HG02884 (cell line): ENCODE measurements around the gene AOC1.

Experiments
- ATAC-seq: cut with Tn5 transposase; IDR thresholded peaks from one replicate; pipeline ENCODE4 v1.9.1; 2021; ENCODE audit warnings: mild to moderate bottlenecking, moderate library complexity; ENCODE audit not compliant: unreplicated experiment

AOC1 gene

DNA sequence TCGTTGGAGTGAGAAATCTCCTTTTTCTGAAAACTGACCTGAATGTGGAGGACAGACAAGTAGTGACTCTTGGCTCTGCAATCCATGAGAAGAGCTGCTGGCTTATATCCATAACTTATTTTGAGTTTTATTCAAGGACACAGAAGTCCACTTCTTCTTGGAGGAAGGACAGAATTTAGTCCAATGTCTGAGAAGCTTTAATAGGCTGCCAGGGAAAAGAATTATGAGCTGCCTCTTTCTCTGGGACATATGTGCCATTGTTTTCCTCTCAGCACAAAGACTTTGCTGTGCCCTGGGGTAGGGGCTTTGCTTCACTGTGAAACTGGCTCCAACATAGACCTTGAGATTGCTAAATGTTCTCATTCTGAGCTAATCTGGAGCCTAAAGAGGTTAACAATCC lies 20.5 kb upstream of the AOC1 start:
- no peak for ATAC-seq

DNA sequence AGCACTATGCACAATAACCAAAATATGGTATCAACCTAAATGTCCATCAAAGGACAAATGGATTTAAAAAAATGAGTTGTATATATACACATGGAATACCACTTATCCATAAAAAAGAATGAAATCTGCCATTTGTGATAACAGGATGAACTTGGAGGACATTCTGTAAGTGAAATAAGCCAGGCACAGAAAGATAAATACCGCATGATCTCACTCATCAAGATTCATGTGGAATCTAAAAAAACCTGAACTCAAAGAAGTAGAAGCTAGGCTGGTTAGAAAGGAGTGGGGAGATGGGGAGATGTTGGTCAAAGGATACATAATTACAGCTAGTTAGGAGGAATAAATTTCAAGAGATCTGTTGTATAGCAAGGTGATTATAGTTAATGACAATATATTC lies 17.3 kb upstream of the AOC1 start:
- no peak for ATAC-seq

DNA sequence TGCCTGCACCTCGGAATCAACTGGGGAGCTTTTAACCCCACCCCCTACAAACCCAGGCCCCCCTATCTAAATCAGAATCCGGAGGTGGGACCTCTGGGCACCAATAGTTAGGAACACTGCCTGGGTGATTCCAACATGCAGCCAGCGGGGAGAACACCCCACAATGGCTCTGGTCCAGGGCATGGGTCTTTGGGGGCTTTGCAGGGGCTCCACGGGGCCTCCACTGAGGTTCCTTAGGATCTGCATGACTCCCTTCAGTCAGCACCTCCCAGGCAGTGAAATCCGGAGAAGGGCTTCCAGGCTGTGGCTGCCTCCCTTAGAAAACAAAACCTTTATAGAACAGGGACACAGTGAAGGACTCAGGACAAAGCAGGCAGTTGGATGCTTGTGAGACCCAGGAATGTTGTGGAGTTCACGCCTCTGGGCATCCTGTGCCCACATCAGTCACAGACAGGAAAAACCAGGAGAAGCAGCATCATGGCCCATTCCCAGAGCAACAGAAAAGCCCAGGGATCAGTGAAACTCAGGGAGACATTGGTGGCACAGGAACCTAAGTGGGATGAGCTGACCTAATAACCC lies 16.5 kb upstream of the AOC1 start:
- no peak for ATAC-seq

DNA sequence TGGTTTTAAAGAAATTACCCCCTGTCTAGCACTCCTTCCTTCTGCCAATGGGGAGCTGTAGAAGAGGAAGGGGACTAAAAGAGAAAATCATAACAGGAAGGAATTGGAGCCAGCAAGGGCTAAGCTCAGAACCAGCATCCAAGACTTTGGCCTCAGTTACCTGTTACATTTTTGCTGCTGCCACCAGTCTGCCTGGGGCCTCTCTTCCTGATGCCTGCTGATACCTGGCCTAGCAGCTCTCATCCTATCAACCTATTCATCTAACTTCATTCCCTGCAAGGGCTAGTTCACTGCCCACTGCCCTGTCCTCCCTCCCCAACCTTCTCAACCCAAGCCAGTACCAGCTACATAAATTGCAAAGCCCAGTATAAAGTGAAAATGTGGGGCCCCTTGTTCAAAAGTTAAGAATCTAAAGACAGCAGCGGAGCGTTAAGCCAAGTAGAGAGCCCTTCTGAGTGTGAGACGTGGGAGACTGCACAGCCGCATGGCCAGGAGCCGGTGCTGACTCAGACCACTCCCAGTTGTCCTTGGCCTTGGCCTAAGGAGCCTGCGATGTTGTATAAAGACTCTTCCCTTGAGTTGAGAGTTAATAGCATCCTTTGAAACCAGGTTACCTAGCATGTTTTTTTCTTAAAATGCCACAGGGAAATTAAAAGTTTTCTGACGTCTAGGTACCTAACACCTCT lies 13.2 kb upstream of the AOC1 start:
- ATAC-seq, result no peak

DNA sequence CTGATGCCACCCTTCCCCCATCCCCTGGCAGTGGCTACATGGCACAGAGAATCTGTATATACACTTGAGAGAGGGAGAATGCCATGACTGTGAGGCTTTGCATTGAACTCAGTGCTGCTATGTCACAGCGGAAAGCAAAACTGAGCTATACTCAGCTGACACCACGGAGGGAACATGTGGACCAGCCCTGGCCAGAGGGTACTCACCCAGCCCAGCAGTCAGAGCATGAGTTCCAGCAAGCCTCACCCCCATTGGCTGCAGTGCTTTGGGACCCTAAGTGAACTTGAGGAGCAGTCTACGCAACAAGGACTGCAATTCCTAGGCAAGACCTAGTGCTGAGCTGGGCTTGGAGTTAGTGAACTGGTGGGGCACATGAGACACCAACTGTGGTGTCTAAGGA lies 10.3 kb upstream of the AOC1 start:
- no peak for ATAC-seq

DNA sequence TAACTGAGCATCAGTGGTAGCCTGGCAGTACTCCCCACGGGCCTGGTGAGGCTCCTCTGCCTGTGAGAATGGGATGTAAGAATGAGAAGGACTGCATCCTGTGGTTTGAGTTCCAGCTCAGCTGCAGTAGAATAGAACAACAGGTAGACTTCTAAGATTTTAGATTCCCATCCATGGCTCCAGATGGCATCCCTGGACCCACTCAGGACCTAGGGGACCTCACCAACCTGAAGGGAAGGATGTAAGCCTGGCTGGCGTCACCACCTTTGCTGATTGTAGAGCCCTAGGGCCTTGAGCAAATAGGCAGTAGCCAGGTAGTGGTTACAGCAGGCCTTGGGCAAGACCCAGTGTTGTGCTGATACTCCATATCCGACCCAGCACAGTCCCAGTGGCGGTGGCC lies 9.6 kb upstream of the AOC1 start:
- ATAC-seq, result no peak

DNA sequence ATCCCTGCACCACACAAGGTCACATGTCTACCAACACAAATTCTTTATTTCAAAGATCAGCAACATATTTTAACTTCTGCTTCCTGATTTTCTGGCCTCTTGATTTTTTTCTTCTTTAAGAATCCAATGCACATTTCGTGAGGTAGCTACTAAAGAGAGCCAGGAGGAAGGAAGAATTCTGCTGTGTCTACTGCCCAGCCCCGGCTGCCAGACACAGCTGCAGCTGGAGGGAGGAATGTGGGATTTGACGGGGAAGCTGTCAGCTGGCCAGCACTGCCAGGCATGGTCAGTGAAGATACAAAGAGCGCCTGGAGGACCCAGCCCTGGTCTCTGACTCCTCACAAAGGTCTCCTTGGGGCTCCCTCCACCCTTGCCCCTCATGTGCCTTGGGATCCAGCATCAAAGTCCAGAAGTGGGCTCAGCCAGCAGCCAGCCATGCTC lies 6.9 kb upstream of the AOC1 start:
- no peak for ATAC-seq

DNA sequence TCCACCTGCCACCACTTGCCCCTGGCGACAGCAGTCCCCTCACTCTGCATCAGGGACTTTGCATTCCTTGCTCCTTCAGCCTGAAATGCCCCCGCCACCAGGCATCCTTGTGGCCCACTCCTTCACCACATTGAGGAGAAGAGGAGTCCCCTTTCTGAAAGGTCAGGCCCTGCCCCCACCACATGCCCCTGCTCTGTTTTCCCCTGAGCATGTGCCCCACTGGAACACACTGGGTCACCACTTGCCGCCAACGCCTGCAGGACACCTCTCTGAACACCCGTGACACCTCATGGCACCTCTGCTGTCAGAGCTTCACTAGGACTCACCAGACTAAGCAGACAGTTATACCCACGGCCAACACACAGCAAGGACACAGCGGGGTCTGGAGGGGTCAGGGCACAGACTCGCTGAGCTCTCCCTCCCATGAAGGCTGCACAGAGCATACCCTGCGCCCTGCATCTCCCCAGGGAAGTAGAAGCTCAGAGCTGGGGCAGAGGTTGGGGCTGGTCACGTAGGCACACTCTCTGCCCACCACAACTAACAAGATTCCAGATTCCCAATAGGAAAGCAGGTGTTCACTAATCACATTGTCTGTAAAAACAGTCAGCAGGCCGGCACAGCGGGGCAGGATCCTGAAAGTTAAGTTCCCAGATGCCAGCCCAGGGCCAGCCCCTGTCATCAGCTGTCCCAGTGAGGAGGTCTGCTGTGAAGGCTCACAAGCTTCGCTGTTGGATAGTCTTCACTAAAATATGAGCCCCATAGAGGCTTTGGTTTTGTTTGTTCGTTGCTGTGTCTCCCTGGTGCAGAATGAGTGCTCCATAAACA lies 5.8 kb upstream of the AOC1 start:
- no peak for ATAC-seq

DNA sequence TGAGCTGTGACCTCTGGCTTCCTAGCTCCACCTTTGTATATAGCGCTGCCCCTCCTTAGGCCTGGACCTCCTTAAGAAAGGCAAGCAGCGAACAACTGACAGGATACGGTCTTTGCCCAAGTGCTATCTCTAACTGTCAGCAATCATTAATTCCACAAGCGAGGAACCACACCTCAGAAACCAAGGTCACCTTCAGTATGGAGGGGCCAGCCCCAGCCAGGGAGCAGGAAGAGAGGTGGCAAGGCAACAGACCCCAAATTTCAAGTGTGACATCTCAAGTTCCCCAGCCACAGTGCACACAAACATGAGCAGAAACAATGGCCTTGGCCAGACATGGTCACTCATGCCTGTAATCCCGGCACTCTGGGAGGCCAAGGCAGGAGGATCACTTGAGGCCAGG lies 4.8 kb upstream of the AOC1 start:
- no peak for ATAC-seq

DNA sequence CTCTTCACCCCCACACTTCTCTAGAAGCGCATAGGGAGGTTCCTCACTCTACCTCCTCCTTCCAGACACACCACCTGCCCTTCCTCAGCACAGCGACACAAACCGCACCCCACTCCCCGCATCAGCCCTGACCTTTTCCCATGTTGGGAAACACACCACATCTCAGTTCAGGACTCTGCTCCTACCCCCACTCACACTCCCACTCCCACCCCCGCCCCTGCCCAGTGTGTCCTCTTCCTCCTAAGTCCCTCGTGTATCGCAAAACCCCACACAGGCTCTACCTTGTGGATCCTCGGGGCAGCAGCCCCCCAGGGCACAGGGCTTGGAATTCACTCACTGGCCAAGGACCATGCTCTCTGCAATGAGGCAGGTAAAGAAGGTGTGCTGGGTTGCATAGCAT lies 4.2 kb upstream of the AOC1 start:
- ATAC-seq, result no peak

DNA sequence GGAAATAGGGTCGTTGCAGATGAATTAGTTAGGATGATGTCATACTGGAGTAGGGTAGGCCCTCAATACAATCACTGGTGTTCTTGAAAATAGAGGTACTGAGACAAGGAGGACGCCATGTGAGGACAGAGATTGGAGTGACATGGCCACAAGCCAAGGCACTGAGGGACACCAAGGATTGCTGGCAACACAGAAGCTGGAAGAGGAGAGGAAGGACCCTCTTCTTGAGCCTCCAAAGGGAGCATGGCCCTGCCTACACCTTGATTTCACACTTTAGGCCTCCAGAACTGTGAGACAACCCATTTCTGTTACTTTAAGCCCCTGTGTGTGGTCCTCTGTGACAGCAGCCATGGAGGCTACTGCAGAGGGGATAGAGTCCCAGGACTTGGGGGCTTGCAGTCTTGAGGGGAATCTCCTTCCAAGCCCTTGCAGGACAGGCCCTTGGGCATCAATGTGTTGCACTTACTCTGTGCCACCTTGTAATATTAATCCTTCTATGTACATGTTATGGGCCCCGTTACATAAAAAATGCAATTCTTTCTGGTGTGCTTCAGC lies 3.7 kb upstream of the AOC1 start:
- ATAC-seq, result no peak

DNA sequence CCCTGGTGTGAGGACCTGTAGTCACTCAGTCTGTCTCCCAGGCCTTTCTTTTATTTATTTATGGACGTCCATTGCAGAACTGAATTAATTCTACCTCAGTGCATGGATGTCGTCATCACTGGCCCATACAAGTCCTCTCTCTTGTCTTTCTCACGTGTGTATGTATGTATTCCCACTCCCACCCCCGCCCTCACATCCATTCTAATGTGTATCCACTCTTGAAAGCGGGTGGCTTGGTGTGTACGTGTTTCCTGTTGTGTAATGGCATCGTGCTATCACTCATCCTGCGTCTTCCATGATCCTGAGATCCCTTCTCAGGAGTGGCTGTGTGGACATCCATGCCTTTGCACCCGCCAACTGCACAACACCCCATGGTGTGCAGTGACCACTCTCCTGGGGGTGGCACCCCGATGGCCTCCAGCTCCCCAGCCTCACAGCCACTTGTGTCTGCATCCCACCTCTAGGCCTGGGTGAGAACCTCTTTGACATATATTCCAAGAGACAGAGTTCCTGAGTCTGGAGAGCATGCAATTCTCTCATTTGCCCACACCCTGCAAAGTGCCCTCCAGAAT lies 3.0 kb upstream of the AOC1 start:
- no peak for ATAC-seq

DNA sequence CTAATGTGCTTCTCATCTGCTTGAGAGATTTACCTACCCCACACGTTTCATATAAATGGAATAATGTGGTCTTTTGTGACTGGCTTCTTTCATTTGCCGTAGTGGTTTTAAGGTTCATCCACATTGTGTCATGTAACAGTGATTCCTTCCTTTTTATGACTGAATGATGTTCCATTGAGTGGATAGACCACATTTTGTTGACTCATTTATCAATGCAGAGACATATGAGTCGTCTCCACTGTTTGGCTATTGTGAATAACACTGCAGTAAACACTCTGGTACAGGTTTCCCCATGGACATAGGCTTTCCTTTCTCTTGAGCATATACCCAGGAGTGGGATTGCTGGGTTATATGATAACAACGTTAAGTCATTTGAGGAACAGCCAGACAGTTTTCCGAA lies 2.0 kb upstream of the AOC1 start:
- no peak for ATAC-seq

DNA sequence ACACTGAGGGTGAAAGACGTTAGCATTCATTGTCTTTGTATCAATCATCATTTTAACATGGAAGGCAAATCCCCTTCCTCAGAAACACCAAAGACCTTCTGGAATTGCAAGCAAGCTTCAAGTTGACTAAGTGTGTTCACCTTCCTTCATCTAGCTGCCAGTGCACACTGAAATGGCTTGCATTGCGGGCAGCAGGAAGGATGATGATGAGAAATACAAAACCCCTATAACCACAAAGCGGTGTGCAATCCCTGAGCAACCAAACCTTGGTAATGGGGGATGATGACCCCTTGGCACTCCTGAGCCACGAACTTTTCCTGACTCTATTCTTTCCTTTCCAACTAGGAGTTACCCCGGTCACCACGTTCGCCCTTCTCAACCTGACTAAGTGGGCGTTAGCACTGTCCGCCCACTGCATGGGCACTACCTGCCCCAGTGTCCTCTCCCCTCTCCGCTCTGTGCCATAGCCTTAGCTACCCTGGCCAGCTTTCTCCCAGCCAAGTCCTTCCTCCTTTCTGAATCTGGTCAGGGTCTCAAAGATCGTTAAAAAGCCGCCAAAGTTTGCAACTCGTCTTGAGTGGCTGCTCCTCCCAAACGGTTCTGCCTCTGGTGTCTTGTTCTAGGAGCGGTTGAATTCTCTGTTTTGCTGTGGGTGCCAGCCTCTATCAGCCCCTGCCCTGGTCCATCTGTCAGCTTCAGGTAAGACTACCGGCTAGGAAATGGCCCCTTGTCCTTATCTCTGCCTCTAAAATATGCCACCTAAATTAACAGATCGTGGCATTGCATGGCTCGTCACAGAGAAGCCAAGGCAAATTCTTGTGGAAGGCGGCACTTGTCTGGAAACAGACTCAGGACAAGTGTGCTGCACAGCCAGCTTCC lies 586 bp upstream of the AOC1 start:
- no peak for ATAC-seq

DNA sequence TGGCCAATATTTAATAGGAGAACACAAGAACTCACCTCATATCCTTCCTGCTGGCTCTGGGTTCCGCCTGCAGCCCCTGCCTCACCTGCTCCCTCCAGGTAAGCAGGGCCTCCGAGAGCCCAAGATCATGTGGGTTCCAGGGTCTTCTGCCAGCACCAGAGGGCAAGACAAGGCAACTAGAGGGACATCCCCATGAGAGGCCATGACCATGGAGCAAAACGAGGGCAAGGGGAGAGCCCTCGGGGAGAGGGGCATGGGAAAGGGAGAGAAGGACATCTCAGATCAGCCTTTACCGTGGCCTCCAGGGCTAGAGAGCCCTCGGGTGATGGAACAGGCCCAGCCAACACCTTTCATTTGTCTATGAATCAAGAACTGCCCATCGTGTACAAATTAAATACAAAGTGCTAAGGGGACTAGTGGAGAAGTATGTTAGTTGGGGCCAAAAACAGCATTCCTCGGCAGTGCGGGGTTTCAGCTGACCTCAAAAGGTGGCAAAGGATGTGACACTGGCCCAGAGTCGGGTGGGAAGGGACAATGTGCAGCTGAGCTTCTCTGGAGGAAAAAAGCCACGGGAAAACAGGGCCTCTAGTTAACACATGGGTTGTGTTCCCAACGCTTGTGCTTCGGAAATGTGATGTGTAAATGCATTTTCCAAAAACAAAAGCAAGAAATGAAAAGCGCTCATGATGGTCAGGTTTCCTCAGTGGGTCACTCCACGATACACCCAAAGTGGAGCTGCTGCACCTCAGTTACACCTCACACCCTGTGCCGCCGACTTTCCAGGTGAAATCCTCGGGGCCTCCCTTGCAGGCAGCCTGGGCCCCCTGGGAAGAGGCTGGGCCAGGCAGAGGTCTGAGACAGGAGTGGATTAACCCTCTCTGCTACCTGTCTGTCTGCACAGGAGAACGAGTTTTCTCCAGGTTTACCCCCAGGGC lies 2.0 kb downstream of the AOC1 start:
- ATAC-seq, result no peak

DNA sequence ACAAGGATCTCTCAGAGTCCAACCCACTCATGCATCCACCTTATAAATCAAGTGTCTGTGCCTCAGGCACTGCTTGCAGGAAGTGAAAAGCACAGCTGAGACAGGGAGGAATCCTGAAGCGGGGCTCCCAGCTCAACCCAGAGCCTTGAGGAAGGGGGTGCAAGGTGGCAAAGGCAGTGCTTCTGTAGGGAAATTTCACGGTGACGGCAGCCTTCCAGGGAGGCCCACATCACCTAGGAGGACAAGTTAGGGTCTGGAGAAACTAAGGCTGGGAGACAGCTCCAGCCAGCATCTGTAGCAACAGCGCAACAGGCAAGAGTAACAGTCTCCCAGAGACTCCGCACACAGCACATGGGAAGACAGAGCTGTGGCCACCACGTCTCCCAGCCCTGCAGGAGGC lies 2.7 kb downstream of the AOC1 start:
- ATAC-seq, result no peak

DNA sequence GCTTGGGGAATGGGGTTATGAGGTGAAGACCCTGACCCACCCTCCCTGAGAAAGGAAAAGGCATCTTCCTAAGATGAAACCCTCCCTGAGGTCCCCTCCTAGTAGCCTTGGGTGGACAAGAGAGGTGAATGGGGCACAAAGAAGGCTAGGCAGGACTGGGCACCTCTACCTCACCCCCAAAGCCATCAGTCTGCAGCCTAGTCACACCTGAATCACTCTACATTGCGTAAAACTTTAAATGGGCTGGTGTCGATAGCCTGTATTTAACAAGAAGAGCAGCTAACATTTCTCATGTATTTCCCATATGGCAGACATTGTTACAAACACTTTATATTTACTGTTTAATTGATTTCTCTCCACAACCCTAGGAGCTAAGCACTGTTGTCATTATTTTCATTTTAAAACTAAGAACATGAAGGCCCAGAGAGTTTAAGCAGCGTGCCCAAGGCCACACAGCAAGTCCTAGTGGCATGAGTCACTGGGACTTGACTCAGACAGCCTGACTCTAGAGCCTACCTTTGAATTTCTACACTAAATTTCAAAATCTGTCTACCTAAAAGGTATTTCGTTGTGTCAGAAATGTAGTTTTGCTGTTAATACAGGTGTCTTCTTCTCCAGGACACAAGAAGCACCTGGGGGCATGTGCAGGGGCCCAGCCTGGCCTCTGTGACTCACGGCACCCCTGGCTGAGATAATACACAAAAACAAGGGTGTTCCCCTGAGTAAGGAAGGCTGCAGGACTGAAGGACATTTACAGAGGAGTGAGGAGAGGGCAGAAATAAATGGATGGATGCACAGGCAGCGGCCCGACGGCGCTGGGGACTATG lies 3.4 kb downstream of the AOC1 start:
- ATAC-seq, result no peak
